Skin of body (tissue), 2 donors: ENCODE data around the gene PACSIN3. TPM values are rescaled to one million over a fixed set of nuclear protein-coding genes. Genes with fewer than 3 reads are reported as not detected.
"Not testable (repeated sequence)": the region's sequence is repeated elsewhere in the genome, so short reads cannot be mapped to it uniquely, and the experiment has no call there.

Experiments
- DNase-seq: peaks from one replicate; lab custom pipeline; 2025; lab: John Stamatoyannopoulos, UW
- total RNA-seq: library from RNA; depleted of rRNA; stranded (reverse); fragments of >200 nt; gene quantifications from one replicate; pipeline ENCODE4 v1.2.3, GENCODE V29; 2014

PACSIN3 gene
- total RNA-seq, result 33.6 TPM

GRCh38 chr11:47186076-47186699 is at the start of gene PACSIN3:
Gene PACSIN3 (minus strand): TSS chr11:47186434. CDS start chr11:47182727, 3,707 bp downstream.
- DNase-seq, result no peak

GRCh38 chr11:47235163-47235562 is 48.9 kb upstream of the PACSIN3 start:
- DNase-seq, result no peak

GRCh38 chr11:47234669-47235100 is 48.5 kb upstream of the PACSIN3 start:
- DNase-seq, result no peak

GRCh38 chr11:47233989-47234668 is 47.9 kb upstream of the PACSIN3 start:
- DNase-seq, result no peak

- DNase-seq, result no peak
Observed at GRCh38 chr11:47233051-47233450, 46.8 kb upstream of the PACSIN3 start.

GRCh38 chr11:47229161-47229560 is 42.9 kb upstream of the PACSIN3 start:
- DNase-seq, result no peak

GRCh38 chr11:47225552-47226400 is 39.5 kb upstream of the PACSIN3 start:
- DNase-seq, result no peak

- no peak for DNase-seq
Observed at GRCh38 chr11:47222696-47223095, 36.5 kb upstream of the PACSIN3 start.

- no peak for DNase-seq
Observed at GRCh38 chr11:47220401-47220821, 34.2 kb upstream of the PACSIN3 start.

GRCh38 chr11:47216121-47216798 is 30.0 kb upstream of the PACSIN3 start:
- DNase-seq, result peak; percentile 63

- DNase-seq, result no peak
Observed at GRCh38 chr11:47215366-47215910, 29.2 kb upstream of the PACSIN3 start.

- DNase-seq, result peak; percentile 70
Observed at GRCh38 chr11:47213950-47214565, 27.8 kb upstream of the PACSIN3 start.

- DNase-seq, result no peak
Observed at GRCh38 chr11:47212938-47213337, 26.7 kb upstream of the PACSIN3 start.

- no peak for DNase-seq
Observed at GRCh38 chr11:47208628-47209027, 22.4 kb upstream of the PACSIN3 start.

GRCh38 chr11:47208008-47208552 is 21.8 kb upstream of the PACSIN3 start:
- not testable (repeated sequence) for DNase-seq

- DNase-seq, result no peak
Observed at GRCh38 chr11:47207459-47207858, 21.2 kb upstream of the PACSIN3 start.

GRCh38 chr11:47206577-47206976 is 20.3 kb upstream of the PACSIN3 start:
- DNase-seq, result not testable (repeated sequence)

- no peak for DNase-seq
Observed at GRCh38 chr11:47204637-47204989, 18.4 kb upstream of the PACSIN3 start.

- DNase-seq, result no peak
Observed at GRCh38 chr11:47202576-47202975, 16.3 kb upstream of the PACSIN3 start.

GRCh38 chr11:47201015-47201414 is 14.8 kb upstream of the PACSIN3 start:
- no peak for DNase-seq

GRCh38 chr11:47198161-47198560 is 11.9 kb upstream of the PACSIN3 start:
- not testable (repeated sequence) for DNase-seq
